Hepatocyte (in vitro differentiated cells): ENCODE results near the gene LY6G6C.

Source experiments
- CTCF ChIP-seq: fragments of 200-600 bp; sonication (generic); IDR thresholded peaks from 2 replicates; pipeline ENCODE4 v1.5.1; 2016; ENCODE audit warnings: antibody characterized with exemption, mild to moderate bottlenecking; ENCODE audit not compliant: poor library complexity
- EZH2phosphoT487 ChIP-seq: fragments of 200-600 bp; sonication (generic); IDR thresholded peaks from one replicate; pipeline ENCODE4 v1.6.1; 2018; ENCODE audit warnings: antibody characterized with exemption, mild to moderate bottlenecking, low read depth, moderate library complexity; ENCODE audit not compliant: unreplicated experiment, severe bottlenecking

GRCh38 chr6:31761343-31761742, 39.8 kb upstream of the LY6G6C start:
- TF ChIP-seq CTCF (no peak), EZH2phosphoT487 (no peak)
